ENCODE data around the gene PGBD1. TPM values are rescaled to one million over a fixed set of nuclear protein-coding genes. Genes with fewer than 3 reads are reported as not detected.

Gene PGBD1, protein sequence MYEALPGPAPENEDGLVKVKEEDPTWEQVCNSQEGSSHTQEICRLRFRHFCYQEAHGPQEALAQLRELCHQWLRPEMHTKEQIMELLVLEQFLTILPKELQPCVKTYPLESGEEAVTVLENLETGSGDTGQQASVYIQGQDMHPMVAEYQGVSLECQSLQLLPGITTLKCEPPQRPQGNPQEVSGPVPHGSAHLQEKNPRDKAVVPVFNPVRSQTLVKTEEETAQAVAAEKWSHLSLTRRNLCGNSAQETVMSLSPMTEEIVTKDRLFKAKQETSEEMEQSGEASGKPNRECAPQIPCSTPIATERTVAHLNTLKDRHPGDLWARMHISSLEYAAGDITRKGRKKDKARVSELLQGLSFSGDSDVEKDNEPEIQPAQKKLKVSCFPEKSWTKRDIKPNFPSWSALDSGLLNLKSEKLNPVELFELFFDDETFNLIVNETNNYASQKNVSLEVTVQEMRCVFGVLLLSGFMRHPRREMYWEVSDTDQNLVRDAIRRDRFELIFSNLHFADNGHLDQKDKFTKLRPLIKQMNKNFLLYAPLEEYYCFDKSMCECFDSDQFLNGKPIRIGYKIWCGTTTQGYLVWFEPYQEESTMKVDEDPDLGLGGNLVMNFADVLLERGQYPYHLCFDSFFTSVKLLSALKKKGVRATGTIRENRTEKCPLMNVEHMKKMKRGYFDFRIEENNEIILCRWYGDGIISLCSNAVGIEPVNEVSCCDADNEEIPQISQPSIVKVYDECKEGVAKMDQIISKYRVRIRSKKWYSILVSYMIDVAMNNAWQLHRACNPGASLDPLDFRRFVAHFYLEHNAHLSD
- 1.8 TPM for total RNA-seq

DNA sequence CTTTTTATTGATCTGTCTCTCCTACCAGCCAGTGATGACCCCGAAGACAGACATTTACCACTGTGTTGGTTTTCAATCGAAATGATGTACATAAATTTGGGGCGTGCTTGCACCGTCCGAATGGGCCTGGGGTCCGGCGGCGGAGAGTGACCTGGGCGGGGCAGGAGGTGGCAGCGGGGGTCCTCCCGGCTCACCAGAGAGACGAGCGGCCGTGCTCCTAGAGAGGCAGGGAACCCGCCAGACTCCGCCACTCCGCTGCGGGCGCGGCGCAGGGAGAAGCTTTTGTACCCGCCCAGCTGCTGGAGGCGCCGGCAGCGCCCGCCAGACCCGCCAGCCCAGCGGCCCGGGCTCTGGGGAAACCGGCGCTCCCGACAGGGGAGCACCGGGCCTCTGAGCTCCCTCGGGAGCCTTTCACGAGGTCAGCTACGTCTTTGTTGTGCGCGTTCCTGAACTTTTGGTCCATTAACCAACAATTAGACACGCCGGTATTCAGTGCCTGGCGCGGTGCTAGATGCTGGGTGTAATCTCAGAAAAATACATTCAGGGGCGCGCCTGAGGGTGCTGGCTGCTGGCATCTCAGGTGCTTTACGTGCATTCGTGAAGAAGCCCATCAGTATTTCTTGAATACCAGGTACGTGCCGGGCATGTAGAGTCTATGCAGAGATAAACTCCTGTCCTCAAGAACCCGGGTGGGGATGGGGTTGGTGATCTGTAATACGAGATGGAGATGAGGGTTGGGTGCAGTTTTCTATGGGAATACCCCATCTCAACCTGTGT is at the start of gene PGBD1:
TSS of gene PGBD1 (plus strand) at position 285 of the 777 bp plus-strand sequence. CDS start 2,242 bp downstream, outside the sequence.
- peak; percentile 39 for DNase-seq (ENCODE audit: low spot score)

- no peak for DNase-seq (ENCODE audit: low spot score)
Observed at GRCh38 chr6:28232785-28233184, 48.6 kb upstream of the PGBD1 start.

GRCh38 chr6:28235912-28236452 is 45.4 kb upstream of the PGBD1 start:
- no peak for DNase-seq (ENCODE audit: low spot score)

DNA sequence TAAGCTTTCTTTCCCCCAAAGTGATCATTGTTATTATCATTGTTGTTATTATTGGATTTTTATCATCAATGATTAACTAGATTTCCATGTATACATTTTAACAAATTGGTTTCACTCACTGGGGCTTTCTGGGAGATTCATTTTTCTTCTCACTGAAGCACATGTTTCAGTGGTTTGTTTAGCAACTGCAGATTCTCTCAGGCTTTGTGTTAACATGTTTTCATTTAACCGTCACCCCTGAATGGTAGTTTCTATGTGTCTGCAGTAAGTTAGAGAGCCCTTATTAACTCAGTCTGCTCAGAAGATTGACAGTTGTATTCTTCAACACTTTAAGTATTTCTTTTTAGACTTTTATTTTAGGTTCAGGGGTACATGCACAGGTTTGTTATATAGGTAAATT is 41.7 kb upstream of the PGBD1 start:
- no peak for DNase-seq (ENCODE audit: low spot score)

DNA sequence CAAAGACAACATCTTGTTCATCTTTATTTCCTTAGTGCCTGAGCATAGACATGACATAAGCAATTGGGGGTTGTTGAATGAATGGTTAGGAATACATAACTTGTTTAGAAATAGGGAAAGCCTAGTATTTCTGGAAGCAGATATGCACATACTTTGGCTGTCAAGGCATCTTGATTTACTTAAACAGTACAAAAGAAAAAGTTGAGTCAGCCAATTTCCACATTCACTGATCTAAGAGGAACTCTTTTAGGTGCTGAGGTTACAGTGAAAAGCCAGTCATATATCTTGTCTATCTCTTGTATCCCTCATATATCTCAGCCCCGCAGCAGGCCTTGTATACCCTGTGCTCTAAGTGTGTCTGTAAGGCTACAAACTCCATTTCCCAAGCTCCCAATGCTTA is 40.9 kb upstream of the PGBD1 start:
- DNase-seq (ENCODE audit: low spot score) = no peak

DNA sequence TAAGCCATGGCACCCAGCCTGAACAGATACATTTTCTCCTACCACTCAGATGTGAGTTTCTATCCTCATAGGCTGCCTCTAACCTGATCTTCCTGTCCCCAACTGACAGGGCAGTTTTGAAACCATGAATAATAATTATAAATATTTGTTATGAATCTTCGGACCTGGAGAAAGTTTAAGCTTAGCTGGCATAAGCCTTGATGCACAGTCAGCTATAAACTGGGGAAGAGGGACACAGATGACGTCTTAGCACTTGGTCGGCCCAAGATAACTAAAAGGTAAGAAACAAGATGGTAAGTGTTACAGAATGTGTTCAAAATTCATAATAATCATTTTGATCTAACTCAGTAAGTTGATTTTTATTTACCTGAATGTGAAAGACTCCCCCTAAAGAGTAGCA is 37.4 kb upstream of the PGBD1 start:
- no peak for DNase-seq (ENCODE audit: low spot score)

DNA sequence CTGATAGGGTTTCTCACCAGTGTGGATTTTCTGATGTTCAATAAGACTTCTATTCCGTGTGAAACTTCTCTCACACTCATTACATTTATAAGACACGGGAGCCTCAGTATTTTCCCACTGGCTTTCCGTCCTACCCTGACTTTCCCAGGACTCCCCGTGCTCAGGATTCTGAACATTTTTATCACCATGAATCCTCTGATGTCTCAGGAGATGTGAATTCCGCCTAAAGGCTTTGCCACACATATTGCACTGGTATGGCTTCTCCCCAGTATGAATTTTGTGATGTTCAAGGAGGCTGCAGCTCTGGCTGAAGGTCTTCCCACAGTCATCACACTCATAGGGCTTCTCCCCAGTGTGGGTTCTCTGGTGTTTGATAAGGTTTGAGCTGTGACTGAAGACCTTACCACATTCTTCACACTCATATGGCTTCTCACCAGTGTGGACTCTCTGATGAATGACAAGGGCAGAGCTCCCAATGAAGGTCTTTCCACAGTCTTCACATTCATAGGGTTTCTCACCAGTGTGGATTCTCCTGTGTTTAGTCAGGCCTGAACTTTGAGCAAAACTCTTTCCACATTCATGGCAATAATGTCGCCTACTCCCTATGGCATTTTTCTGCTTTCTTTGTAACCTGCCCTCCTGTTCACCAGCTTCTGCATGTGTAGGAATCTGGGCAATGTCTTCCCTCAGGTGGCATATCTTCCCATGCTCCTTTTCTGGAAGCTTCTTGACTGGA is 36.0 kb upstream of the PGBD1 start:
- no peak for DNase-seq (ENCODE audit: low spot score)

- DNase-seq (ENCODE audit: low spot score) = no peak
Observed at GRCh38 chr6:28248916-28249315, 32.5 kb upstream of the PGBD1 start.

DNA sequence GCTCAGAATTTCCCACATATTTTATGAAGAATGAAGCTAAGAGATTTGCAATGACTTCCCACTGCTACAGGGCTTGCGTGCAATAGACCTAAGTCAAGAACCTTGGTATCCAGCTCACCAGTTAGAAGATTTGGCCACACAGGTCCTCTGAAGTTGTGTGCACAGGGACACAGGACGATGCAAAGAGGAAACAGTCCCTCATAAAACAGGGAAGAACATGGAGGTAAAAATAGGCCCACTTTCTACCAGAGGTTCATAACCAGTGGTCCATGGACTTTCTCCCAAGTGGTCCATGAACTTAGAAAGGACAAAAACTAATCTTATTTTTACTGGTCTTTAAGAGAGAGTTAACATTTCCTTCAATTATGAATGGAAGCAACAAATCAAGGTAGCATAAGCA is 30.6 kb upstream of the PGBD1 start:
- DNase-seq (ENCODE audit: low spot score) = no peak

DNA sequence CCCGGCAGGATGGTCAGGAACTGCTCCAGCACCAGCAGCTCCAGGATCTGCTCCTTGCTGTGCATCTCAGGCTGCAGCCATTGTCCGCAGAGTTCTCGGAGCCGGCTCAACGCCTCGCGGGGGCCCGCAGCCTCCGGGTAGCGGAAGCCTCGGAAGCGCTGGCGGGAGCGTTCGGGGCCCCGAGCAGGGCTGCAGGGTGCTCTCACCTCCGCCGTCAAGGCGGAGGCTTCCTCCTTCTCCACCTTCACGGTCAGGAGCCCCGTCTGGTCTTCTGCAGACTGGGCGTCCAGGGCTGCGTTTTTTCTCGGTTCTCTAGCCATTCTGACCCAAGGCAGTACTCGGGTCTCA is 29.7 kb upstream of the PGBD1 start:
- DNase-seq (ENCODE audit: low spot score) = no peak

GRCh38 chr6:28252009-28252975 is 29.1 kb upstream of the PGBD1 start, which contains the start of gene ZKSCAN4:
ZKSCAN4 (minus strand) TSS chr6:28252269; CDS start chr6:28251980, 289 bp downstream.
- DNase-seq (ENCODE audit: low spot score) = peak; percentile 84

DNA sequence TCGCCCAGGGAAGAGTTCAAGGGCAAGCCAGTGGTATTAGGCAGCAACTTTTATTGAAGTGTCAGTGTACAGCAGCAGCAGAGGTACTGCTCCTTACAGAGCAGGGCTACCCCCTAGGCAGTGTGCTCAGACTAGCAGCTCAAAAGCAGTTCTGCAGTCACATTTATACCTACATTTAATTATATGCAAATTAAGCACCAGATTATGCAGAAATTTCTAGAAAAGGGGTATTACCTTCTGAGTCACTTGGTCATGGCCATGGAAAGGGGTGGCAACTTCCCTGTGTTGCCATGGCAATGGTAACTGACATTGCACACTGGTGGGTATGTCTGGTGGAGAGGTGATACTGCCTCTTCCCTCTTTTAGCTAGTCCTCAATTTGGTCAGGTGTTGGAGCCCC is 27.3 kb upstream of the PGBD1 start:
- no peak for DNase-seq (ENCODE audit: low spot score)

- no peak for DNase-seq (ENCODE audit: low spot score)
Observed at GRCh38 chr6:28257042-28257441, 24.3 kb upstream of the PGBD1 start.

- DNase-seq (ENCODE audit: low spot score) = peak; percentile 82
Observed at GRCh38 chr6:28258877-28259777, 22.2 kb upstream of the PGBD1 start, which contains the start of gene NKAPL. NKAPL (plus strand) TSS chr6:28259297; CDS start chr6:28259372, 75 bp downstream.

DNA sequence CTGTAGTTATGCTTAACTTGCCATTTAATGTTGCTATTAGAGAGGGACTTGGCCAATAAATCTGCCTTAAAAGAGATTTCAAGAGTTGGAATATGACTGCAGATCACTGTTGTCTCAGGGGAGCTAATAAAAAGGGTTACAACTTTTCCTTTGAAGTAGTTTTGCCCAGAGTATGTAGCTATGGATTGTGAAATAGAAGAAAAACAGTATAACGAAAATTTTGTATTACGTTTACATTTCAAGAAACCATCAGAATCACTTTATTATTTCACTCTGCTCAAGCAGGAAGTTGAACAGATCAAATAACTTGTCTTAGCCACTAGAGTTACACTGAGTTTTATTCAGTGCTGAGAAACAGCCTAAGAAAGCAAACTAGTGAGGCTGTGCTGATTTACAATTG is 17.4 kb upstream of the PGBD1 start:
- no peak for DNase-seq (ENCODE audit: low spot score)

DNA sequence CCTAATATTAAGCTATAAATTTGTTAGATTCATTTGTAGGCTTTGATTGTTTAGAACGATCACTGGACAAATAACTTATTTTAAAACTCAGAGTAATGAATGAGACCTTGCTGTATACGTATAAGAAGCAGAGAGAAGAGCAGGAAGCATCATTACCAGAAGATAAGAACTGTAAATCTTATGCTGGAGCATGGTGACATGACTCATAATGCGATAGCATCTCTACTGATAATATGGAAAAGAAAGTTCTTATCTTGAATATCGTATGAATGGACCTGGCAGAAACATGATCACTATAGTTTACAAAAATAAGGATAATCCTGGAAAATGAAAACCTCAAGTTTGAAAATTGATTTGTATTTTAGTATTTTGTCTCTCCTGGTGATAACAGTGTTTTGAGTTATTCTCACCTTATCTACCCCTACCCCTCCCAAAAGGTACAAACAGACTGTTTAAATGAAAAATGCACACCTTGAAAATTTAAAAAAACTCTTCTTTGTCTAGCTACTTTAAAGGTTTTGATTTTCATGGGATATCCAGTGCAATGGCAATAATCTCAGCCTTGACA is 16.5 kb upstream of the PGBD1 start:
- no peak for DNase-seq (ENCODE audit: low spot score)

DNA sequence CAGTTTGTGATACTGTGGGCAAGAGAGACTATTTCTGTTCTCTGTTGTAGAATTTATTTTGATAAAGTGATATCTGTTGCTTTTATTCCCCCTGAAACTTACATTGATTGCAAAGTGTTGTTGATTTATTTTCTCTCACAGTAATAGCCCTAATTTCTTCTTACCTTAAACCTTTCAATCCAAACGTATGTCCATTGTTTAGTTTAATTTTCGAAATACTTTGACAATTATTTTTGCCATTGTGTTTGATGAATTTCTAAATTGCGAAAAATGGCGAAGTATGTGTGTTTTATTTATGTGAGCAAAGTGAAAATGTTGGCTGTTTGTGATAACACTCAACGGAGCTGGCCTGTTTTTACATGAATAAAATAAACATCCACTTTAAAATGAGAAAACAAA is 14.8 kb upstream of the PGBD1 start:
- DNase-seq (ENCODE audit: low spot score) = no peak

DNA sequence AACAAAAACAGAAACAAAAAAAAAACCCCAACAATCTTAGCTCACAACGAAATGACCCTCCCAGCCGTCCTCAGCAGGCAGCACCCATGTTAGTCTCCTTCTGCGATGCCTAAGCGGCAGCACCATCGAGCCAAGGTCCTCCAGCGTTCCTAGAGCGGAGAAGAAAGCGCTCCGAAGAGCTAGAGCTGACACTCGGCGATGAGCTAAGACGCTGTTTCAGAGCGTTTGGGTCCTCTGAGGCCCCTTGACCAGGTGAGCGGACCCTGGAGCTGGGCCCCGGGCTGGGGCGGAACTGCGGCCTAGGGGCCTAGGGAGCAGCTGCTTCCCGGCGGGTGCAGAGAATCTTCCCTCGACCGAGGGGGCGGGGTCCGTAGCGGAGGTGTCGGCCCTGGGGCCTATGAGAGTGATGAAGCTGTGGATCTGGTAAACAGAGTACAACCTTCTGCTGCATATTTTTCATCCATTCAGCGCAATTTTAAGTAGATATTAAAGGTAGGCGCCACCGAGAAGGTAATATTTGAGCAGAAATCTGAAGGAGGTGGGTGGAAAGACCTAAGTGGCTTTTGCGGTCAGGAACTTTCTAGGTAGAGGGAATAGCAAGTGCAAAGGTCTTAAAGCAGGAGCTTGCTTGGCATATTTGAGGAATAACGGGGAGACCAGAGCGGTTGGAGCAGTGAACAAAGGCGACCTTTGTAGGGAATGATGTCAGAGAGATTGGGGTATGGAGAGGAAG is 14.2 kb upstream of the PGBD1 start, which contains the start of gene ZSCAN26:
TSS of gene ZSCAN26 (plus strand) at position 182 of the 733 bp plus-strand sequence. CDS start 4,777 bp downstream, outside the sequence.
- peak; percentile 88 for DNase-seq (ENCODE audit: low spot score)

All from mucosa of gallbladder (tissue), 1 donor.